Body of pancreas (tissue), 4 donors: Measurements from ENCODE around the gene GH2.
"Not testable (repeated sequence)": the region's sequence is repeated elsewhere in the genome, so short reads cannot be mapped to it uniquely, and the experiment has no call there.

ENCODE experiments used
- CTCF ChIP-seq, 7 experiments: fragments of 450-650 bp in 4 of 7; fragments of 200-600 bp in 3 of 7; sonication (generic) in 3 of 7; IDR thresholded peaks; one replicate each; pipeline ENCODE4 v1.5.1; 2016 to 2019; ENCODE audit warnings: antibody characterized with exemption in 7 of 7
- POLR2A ChIP-seq, 3 donors: fragments of 450-650 bp; IDR thresholded peaks; one replicate each; pipeline ENCODE4 v1.6.1; 2016; ENCODE audit warnings: antibody characterized with exemption in 3 of 3, mild to moderate bottlenecking in 2 of 3

- not testable (repeated sequence) for TF ChIP-seq CTCF, POLR2A (IDR thresholded peaks at IDR 0.05)
These were observed 12.3 kb upstream of the GH2 start for GRCh38 chr17:63894021-63894420.
